HS-27A (cell line): ENCODE measurements around the gene PDGFB.

Source experiments
- DNase-seq: peaks from one replicate; pipeline ENCODE4 v3.0.0-alpha.2; 2012; ENCODE audit warnings: low read depth, missing footprints

The PDGFB gene

DNA sequence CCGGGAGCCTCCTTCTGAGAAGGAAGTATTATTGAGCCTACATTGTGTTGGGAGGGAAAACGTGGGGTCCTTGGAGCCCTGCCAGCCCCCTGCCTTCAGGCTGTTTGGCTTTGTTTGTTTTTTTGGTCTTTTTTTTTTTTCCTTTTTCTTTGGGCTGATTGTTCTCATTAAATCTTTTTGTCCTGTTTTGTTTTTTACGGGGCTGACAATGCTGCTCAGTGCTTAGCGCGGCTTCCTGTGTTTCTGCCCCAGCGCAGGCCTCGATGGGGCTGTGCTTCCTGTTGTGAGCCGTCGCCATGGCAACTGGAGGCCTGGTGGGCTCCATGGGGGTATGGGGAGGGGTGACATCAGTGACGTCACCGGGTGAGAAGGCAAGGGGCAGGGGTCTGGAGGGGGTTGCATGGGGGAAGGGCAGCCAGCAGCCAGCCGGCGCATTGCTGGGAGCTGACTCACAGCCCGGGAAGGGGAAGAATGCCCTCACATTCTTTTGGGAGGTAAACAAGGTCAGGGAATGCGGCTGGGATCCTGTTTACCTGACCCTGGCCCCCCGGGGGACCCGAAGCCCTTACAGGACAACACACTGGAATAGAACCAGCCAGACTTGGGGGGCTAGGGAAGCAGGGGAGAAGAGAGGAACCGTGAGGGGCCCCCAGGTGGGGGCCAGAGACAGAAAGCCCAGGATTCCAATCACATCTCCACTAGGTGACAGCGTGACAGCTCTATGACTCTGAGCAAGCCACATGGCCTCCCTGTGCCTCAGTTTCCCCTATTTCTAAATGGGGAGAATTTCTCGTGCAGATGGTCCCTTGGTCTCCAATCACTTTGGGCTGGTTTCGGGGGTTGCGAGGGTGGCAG, 70.1 kb downstream of the PDGFB start:
- DNase-seq, result peak; percentile 82

DNA sequence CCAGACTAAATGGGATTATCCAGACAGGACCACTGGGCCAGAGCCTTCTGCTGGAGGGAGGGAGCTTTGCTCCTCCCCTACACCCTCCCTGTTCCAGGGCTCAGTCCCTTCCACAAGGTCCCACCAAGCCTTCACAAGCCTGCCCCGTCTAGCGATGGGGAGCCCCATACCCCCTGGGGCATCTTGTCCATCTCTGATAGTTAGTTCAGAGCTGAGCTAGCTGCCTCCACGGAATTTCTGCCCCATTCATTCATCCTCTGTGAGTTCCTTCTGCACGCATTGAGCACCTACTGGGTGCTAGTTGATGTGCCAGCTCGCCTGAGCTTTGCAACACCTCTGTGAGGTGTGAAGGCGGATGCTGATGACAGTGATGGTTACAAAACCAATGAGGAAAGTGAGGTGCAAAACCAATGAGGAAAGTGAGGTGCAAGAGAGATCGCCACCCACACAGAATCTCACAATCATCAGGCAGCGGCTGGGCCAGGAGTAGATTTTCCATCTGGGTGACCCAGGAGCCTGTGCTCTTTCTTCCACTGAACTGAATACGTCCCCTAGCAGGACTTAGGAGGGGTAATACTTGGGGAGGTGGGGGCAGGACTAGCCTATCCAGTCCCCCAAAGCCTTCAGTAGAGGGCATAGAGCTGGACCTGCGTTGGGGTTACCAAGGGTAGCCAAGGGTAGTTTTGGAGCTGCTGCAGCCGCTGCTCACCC, 70.8 kb downstream of the PDGFB start:
- DNase-seq, result no peak
